HG03378 (cell line): ENCODE data around the gene SPOCD1.

Source experiments
- ATAC-seq: cut with Tn5 transposase; IDR thresholded peaks from one replicate; pipeline ENCODE4 v1.9.1; 2021; ENCODE audit warnings: mild to moderate bottlenecking, moderate library complexity; ENCODE audit not compliant: unreplicated experiment

The SPOCD1 gene

DNA sequence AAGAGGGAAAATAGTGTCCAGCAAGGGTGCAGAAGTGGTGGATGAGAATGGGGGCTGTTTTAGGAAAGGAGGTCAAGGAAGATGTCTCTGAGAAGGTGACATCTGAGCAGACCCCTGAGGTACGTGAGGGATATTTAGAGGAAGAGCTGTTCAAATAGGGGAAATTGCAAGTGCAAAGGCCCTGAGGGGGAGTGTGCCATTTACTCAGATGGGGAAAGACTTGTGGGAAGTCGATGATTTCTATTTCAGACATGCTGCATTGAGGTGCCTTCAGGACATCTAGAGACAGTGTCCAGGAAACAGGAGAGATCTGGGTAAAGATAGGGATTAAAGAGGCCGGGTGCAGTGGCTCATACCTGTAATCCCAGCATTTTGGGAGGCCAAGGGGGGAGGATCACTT is 41.3 kb downstream of the SPOCD1 start:
- no peak for ATAC-seq

DNA sequence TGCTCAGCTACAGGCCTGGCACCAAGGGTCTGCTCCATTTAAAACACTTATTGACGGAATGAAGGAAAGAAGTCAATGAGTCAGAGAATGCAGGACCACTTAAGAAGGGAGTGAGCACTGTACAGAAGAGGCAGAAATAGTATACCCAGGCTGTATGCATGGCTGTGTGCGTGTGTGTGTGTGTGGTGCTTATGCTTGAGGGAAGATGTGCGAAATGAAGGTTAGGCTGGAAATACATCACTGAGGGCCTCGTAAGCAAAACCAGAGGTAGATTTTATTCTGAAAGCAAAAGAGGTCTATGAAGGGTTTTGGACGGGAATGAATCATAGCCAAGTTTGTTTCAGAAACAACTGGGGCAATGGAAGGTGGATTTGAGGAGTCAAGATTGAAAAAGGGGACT is 42.0 kb downstream of the SPOCD1 start:
- ATAC-seq: no peak

DNA sequence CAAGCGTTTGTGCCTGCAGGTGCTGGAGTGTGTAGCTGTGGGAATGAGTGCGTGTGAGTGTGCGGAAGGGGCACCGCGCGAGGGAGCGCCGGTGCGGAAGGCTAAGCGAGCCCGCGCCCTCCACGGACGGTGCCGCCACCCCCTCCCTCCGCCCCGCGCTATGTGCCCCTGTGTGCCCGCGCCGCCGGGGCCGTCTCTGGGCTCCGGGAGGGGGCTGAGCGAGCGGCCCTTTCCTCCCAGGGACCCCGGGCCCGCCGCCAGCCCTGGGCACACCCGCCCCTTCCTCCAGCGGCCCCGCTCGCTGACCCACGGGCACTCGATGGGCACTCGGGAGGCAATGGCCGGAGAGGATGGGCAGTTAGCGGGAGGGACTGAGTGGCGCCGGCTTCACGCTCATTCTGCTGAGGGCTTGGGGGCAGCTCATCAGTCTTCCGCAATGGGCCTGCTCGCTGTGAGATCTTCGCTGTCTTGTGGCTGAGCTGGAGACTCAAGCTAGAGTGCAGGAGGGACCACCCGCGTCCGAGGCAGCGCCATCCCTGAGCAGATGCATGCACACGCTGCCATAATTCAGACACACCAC is 43.1 kb downstream of the SPOCD1 start:
- ATAC-seq: no peak

DNA sequence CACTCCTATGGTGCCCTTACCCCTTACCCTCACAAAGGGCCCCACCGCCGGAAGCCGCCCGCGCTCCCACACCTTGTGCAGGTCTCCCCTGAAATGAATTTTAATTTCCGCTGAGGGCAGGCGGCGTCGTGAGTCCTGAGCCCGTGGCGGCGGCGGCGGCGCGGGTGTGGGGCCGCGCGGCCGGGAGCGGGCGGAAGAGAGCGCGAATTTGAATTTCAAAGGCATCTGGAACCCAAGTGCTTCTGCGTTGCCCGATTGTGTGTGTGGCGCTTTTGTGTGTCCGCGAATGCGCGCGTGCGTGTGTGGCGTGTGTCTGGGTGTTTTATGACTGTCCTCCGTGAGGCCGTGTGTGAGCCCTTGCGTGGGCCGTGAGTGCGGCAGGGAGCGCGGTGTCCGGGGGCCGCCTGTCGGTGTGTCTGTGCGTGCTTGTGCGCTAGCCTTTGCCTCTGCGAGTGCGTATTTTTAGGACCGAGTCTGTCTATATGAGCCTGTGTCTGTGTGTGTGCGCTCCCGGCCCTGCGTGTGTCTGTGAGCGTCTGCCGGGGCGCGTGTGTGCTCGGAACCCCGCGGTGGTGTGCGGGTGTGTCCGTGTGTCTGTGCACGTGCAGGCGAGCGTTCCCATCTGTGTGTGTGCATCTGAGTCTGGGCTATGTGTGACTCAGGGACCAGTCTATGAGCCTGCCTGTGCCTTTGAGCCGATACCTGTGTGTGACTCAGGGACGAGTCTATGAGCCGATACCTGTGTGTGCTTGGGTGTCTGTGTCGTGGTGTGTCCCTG is 43.7 kb downstream of the SPOCD1 start:
- no peak for ATAC-seq

DNA sequence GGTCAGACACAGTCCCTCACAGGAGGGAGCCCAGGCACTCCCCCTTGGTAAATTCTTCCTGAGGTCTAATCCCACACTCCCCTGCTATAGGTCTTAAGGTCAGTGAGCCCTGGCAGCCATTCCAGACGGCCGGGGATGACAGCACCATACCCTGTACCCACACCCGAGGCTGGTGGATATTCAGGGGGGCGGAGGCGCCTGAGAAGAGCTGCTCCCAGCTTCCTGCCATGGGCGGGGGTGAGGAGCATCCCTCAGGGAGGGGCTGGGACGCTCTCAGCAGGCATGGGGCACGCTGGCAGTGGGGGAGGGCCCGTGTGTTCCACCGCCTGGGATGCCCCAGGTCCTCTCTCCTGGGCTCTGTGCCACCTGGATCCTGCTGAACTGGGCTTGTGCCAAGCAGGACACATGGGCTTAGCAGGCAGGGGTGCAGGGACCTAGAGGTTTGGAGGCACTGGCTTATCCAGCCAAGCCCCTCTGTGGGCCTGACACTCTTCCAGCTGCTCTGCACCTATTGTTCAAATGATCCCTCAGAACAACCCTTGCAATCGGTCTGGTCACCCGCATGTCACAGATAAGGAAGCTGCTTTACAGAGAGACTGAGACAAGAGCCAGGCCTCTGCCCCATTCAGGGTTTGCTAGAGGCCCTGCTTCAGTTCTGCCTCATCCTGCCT is 46.0 kb downstream of the SPOCD1 start:
- no peak for ATAC-seq

DNA sequence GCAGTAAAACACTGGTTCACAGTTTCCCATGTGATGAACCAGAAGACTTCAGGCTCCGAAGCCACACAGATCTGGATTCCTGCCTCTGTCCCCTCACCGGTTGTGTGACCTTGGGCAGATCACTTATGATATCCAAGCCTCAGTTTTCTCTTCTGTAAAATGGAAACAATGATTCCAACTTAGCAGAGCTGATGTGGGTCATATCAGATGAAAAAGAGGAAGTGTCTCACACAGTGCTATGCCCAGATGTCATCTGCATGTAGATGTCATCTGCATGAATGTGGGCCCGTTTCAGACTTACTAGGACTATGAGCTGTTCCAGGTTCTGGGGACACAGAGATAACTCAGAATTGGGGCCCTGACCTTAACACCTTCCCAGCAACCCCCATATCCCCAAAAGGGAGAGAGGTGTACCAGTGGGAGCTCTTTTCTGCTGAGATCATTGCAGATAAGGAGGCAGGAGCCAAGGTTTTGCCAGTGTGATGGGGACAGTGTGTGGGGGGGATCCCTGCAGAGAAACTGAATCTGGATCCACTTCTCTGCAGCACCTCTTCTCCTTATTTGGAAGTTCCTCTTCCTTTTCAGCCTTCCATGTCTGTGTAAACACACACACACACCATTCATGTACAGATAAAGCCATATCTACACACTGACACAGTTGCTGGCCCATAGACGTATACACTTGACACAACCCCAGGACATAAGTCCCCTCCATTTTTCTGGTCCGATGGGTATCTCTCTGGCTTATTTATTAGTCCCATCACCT is 46.7 kb downstream of the SPOCD1 start:
- ATAC-seq: no peak

DNA sequence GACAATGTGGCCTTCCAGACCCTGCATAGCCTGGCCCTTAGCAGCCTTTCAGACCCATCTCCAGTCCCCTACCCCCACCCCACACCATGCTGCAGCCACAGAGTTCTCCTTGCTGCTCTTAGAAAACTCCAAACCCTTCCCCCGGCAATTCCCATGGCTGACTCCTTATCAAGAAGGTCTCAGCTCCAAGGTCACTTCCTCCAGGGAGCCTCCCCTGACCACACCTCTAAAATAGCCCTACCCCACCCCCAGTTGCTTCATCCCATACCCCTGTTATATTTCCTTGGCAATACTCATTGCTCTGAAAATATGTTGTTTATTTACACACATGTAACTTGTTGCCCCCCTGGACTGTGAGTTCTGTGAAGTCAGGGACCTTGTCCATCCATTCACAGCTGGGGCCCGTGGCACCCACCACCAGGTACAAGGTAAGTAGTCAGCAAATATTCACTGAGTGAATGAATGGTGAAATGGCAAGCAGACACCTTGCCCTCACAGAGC is 47.4 kb downstream of the SPOCD1 start:
- no peak for ATAC-seq

DNA sequence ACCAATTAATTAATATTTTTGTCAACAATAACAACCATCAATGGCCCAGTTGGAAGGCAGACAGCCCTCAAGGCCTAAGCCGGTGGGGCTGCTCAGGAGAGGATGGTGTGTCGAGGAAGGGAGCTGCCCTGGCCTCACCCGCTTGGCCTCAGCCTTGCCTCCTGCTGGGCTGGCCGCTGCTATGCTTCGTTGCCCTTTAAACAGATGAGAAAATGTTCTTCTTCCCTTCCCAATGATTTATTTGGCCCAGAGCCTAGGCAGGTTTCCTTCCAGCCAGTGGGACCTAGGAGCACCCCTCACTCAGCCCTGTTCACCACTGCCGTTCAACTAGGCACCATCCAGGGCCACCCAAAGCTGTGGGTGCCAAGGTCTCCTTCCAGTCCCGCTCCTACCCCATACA is 48.6 kb downstream of the SPOCD1 start:
- ATAC-seq: no peak

DNA sequence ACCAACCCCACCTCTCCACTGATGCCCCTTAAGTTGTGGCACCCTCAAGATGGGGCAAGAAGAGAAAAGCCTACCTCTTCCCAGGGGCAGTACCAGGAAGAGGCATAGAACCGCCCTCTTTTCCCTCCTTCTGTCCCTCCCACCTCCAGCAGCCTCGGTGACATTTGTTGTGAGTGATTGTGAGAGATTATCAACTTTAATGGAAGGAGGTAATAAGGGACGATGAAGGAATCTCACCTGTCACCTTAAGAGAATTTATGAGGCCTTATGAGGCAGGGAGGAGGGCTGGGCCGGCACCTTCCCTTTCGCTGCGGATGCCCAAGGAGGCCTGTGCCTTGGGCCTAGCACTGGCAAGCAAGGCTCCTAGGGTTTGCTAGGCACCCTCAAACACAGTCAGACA is 50.3 kb downstream of the SPOCD1 start:
- no peak for ATAC-seq

DNA sequence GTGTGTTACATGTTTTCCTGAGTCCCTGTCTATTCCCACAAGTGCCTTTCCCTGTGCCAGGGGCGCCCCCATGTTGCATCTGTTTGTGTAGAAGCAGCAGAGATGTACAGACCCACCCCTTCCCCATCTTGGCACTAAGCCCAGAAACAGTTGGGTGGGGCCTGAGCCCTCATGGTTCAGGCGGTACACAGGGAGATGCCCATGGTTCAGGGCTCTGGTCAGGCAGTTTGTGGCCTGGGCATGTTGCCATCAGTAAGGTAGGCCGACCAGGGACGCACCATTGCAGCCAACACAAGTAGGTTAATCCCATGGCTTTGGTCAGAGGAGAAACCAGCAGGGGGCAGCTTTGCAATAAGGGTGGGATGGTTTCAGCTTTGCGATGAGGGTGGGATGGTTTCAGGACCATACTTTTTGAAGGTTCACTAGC is 50.8 kb downstream of the SPOCD1 start:
- no peak for ATAC-seq

DNA sequence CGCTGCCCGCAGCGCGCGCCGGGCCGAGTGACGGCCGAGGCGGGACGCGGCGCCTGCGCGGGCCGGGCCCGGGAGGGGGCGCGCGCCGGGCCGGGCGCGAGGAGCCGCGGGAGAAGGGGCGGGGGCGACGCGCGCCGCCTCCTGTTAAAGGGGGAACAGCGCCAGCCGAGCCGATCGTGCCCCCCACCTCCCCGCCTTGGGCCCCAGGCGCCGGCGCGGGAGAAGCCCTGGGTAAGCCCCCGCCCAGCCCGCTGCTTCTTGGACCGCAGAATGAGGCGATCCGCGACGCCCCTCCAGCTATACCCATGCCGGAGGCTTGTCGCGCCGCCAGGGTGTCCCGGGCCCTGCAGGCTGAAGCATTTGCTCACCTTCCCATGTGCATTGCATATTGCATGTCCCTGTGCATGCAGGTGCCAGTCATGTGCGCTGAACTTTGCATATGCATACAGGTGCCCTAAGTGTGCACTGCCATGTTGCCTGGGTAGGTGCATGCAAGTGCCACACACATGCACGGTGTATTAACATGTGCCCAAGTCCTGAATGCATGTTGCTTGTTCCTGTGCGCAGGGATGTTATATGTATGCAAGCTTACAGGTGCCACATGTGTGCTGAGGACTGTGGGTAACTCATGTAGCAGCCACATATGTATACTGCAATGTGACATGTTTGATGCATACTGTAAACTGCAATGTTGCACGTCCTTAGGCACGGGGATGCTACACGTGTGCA is 51.3 kb downstream of the SPOCD1 start, which contains the start of gene ADGRB2:
TSS of gene ADGRB2 (minus strand) at position 29 of the 729 bp plus-strand sequence. CDS start 7,119 bp downstream, outside the sequence.
- ATAC-seq: no peak

DNA sequence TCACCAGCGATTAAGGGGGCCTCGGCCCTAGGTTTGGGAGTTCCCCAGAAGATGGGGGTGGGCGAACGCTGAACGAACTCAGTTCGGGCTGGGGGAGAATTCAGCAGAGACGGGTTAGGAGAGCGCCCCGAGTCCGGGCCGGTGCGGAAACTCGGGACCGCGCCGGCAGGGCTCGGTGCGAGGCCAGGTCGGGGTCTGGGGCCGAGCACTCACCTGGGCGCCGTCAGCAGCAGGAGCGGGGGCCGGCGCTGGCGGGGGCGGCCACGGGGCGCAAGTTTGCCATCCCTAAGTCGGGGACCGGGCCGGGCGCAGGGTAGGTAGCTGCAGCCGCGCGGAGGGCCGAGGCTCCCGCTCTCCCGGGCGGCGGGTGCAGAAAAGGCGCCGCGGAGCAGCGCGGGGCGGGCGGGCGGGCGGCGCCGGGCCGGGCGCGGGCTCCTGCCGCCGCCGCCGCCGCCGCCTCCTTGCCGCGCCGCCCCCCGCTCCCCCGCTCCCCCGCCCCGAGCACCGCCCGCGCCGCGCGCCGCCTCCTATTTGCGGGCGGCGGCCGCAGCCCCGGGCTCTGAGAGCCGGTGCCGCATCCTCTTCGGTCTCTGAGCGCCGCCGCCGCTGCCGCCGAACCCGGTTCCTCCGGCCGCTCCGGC is 52.0 kb downstream of the SPOCD1 start:
- ATAC-seq: no peak

DNA sequence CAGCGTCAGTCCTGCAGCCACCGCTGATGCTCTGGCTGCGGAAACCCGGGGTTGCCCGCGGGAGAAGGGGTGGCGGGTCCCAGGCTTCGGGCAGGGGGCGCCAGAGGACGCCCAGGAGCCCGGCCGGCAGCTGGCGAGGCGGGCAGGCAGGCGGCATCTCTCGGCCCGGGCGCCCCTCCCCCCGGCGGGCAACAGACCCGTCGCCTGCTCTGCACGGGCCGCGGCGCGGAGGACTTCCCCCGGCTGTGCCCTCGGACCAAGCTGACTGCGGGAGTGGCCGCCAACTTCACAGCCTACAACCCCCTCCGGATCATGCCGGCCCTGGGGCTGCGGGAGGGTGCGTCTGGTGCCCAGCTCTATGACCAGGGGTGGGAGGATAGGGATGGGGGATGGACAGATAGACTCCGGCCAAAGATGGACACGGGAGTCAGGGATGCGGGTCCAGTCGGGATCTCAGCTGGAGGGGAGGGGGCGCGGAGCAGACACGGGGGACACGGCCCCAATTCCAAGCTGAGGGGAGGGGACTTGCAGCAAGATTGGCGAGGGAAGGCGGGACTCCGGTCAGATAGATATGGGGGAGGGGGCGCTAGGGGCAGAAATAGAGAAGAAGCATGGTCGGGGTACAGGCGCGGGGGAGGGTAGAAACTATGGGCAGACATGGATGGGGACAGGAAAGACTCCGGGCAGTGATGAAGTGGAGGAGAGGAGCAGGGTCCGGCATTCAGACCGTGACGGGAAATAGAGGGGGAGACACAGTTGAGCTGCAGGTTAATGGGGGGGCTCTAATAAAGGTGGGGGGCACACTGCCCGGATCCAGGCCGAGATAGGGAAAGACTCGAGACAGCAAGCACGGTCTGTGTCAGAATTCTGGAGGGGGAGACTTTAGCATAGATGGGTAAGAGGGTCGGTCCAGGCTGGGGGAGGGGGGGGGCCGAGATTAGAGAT is 52.8 kb downstream of the SPOCD1 start:
- no peak for ATAC-seq

DNA sequence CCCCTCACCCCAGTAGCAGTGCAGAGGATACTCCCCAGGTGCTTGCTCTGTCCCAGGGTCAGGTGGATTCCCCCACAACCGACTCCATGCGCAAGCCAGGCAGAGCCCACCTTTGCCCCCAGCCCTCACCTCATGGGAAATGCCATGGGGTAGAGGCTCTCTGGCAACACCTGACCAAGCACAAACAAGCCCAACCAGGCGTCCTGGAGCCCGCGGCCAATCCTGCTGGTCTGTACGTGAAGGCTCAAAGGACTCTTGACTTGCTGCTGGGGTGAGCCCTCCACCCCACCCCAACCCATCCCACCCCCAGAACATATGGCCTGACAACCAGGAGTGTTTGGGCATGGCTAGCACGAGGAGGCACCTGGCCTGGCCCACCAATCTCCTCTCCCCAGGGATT is 53.5 kb downstream of the SPOCD1 start:
- no peak for ATAC-seq

DNA sequence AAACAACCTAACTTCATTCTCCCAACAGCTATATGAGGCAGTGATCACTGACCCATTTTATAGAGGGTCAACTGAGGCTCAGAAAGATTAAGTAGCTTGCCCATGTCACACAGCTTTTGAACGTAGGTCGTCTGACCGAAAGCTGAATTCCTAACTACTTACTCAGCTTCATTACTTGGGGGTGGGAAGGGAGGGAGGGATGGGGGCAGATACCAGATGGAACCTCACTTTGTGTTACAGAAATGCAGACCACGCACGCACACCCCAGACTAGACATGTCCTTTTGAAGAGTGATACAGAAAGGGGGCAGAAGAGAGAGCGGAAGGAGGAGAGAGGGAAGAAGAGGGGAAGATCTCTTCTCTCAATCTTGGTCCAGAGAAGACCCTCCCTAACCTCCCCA is 53.9 kb downstream of the SPOCD1 start:
- ATAC-seq: no peak

DNA sequence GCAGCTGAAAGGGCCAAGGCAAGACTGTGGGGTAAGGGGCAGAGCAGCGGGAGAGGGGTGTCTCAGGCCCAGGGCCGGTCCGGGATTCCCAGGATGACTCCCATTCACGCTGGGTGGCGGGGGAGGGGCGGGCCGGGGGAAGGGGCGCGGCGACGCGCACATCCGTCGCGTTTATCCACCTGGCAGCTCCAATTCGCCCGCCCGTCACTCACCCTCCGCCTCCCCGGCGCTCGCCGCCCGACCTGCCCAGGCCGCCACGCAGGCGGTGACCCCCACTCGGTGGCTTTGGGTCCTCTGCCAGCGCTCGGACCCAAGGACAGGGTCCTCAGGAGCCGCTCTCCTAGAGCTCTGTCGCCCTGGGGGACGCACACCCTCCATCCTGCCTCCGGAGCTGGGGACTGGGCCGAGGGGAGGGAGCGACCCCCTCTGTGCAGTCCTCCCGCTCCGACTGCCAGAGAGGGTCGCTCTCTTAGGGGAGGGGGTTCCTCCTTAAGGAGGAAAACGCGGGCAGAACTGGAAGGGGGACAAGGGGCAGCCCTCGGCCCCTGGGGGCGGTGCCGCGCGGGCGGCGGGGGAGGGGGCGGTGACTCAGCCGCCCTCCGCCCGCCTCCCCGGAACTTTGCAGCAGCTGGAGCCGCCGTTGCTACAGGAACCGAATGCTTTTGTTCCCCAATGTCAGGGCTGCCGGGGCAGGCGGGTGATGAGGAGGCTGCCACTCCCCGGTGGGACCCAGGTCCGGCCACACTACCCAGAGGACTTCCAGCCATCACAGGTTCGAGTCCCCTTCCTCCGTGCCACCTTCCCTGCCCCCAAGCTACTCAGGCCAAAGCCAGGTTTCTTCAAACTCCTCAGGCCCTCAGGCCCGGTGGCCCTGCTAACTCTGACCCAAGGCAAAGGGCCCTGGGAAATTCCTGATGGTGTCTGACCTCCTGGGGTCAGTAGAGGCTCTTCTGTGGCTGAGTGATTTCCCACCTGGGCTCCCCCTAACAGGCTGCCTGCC is 55.1 kb downstream of the SPOCD1 start:
- no peak for ATAC-seq

DNA sequence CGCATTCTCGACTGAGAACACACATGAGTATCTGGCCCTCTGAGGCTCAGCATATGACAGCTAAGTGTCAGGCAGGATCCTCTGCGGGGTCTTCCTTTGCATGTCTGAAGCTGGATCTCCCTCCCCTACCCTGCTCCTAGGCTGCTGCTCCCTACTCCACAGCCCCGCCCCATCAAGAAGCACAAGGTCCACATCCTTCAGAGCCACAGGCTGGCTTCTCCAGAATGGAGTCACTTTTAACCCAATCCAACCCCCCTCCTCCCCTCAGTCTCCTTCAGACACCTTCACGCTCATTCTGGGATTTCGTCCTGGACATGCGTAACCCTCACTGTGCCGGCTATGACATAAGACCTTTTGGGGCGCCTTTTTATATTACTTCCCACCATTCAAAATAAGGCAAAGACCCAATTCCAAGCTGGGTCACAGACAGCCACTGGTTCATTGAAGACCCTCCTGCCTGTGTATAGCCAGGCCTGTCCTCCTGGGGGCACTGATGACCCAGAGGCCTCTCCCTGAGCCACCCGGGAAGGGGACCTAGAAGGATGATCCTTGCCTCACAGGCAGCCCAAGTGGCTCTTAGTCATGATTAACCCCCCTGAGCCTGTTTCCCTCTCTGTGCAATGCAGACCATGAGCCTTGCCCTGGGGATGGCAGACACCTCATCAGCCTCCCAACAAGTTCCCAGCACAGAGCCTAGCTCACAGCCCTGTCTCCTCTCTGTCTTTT is 56.4 kb downstream of the SPOCD1 start:
- ATAC-seq: no peak
